Panc1 (cell line): ENCODE results near the gene IL21R.

Experiments used
- CTCF ChIP-seq: fragments of 450-650 bp; IDR thresholded peaks from 2 replicates; pipeline ENCODE4 v1.5.1; 2017; ENCODE audit warnings: mild to moderate bottlenecking
- POLR2AphosphoS5 ChIP-seq: IDR thresholded peaks from 2 replicates; pipeline ENCODE4 v1.6.1; 2012; ENCODE audit warnings: mild to moderate bottlenecking, low read depth, low read length, moderate library complexity

- TF ChIP-seq CTCF (no peak), POLR2AphosphoS5 (no peak)
These were observed 48.1 kb upstream of the IL21R start for GRCh38 chr16:27353853-27354252.
